ENCODE measurements around the gene MYO1B. TPM values are rescaled to one million over a fixed set of nuclear protein-coding genes. Genes with fewer than 3 reads are reported as not detected.
A peak's percentile ranks its signal among the peaks of the same experiment; 100 is the strongest.

Gene MYO1B
- polyA plus RNA-seq, 4 donors = 101 to 126 (median 119) TPM

- no peak for DNase-seq (ENCODE audit: low read depth in 4 of 4, low spot score in 3 of 4)
These were observed 20.1 kb upstream of the MYO1B start for GRCh38 chr2:191225126-191225525.

- DNase-seq (ENCODE audit: low read depth in 4 of 4, low spot score in 3 of 4) = no peak
These were observed 19.5 kb upstream of the MYO1B start for GRCh38 chr2:191225690-191226089.

GRCh38 chr2:191226196-191226595 lies 19.0 kb upstream of the MYO1B start:
- no peak for DNase-seq (ENCODE audit: low read depth in 4 of 4, low spot score in 3 of 4)

- DNase-seq (ENCODE audit: low read depth in 4 of 4, low spot score in 3 of 4) = no peak
These were observed 16.9 kb upstream of the MYO1B start for GRCh38 chr2:191228333-191228732.

- DNase-seq (ENCODE audit: low read depth in 4 of 4, low spot score in 3 of 4) = no peak
These were observed 16.3 kb upstream of the MYO1B start for GRCh38 chr2:191228861-191229260.

GRCh38 chr2:191230174-191230573 lies 15.0 kb upstream of the MYO1B start:
- no peak for DNase-seq (ENCODE audit: low read depth in 4 of 4, low spot score in 3 of 4)

GRCh38 chr2:191231995-191232394 lies 13.2 kb upstream of the MYO1B start:
- DNase-seq (ENCODE audit: low read depth in 4 of 4, low spot score in 3 of 4) = peak in 1 of 4 donors; percentile 22

GRCh38 chr2:191233533-191233932 lies 11.7 kb upstream of the MYO1B start:
- no peak for DNase-seq (ENCODE audit: low read depth in 4 of 4, low spot score in 3 of 4)

- DNase-seq (ENCODE audit: low read depth in 4 of 4, low spot score in 3 of 4) = no peak
These were observed 10.8 kb upstream of the MYO1B start for GRCh38 chr2:191234376-191234775.

- DNase-seq (ENCODE audit: low read depth in 4 of 4, low spot score in 3 of 4) = no peak
These were observed 4.3 kb upstream of the MYO1B start for GRCh38 chr2:191240871-191241270.

GRCh38 chr2:191241418-191241817 lies 3.8 kb upstream of the MYO1B start:
- no peak for DNase-seq (ENCODE audit: low read depth in 4 of 4, low spot score in 3 of 4)

- DNase-seq (ENCODE audit: low read depth in 4 of 4, low spot score in 3 of 4) = no peak
These were observed 2.0 kb upstream of the MYO1B start for GRCh38 chr2:191243154-191243553.

GRCh38 chr2:191244350-191244749 lies 854 bp upstream of the MYO1B start:
- no peak for DNase-seq (ENCODE audit: low read depth in 4 of 4, low spot score in 3 of 4)

- peak; percentile 68 to 80 (median 76) for DNase-seq (ENCODE audit: low read depth in 4 of 4, low spot score in 3 of 4)
These were observed 796 bp downstream of the MYO1B start for GRCh38 chr2:191245869-191246531.

- no peak for DNase-seq (ENCODE audit: low read depth in 4 of 4, low spot score in 3 of 4)
These were observed 1.7 kb downstream of the MYO1B start for GRCh38 chr2:191246820-191247380.

- no peak for DNase-seq (ENCODE audit: low read depth in 4 of 4, low spot score in 3 of 4)
These were observed 2.3 kb downstream of the MYO1B start for GRCh38 chr2:191247381-191248057.

- DNase-seq (ENCODE audit: low read depth in 4 of 4, low spot score in 3 of 4) = no peak
These were observed 4.1 kb downstream of the MYO1B start for GRCh38 chr2:191249156-191249813.

GRCh38 chr2:191250400-191250799 lies 5.2 kb downstream of the MYO1B start:
- DNase-seq (ENCODE audit: low read depth in 4 of 4, low spot score in 3 of 4) = no peak

GRCh38 chr2:191250986-191251385 lies 5.8 kb downstream of the MYO1B start:
- no peak for DNase-seq (ENCODE audit: low read depth in 4 of 4, low spot score in 3 of 4)

GRCh38 chr2:191252699-191253098 lies 7.5 kb downstream of the MYO1B start:
- DNase-seq (ENCODE audit: low read depth in 4 of 4, low spot score in 3 of 4) = no peak

GRCh38 chr2:191253476-191253875 lies 8.3 kb downstream of the MYO1B start:
- DNase-seq (ENCODE audit: low read depth in 4 of 4, low spot score in 3 of 4) = no peak

- no peak for DNase-seq (ENCODE audit: low read depth in 4 of 4, low spot score in 3 of 4)
These were observed 10.1 kb downstream of the MYO1B start for GRCh38 chr2:191255271-191255670.
